Activated CD8-positive, alpha-beta T cell treated with anti-CD3 and anti-CD28 coated beads for 36 hours (primary cell): ENCODE data around the gene SRRM3. TPM values are rescaled to one million over a fixed set of nuclear protein-coding genes. Genes with fewer than 3 reads are reported as not detected.

Source experiments
- ATAC-seq: fragments of 200-7000 bp; cut with Tn5 transposase; one replicate; pipeline ENCODE4 v1.10.0; 2021; ENCODE audit warnings: mild to moderate bottlenecking, moderate library complexity
- CTCF ChIA-PET: fragments of 350-600 bp; sonication (Branson Sonifier 250); formaldehyde crosslinking; loops from one replicate; lab custom pipeline; 2021; ENCODE audit warnings: antibody characterized with exemption; lab: Charles Lee
- POLR2A ChIA-PET: fragments of 350-600 bp; sonication (Branson Sonifier 250); formaldehyde crosslinking; loops from one replicate; lab custom pipeline; 2021; ENCODE audit warnings: antibody characterized with exemption; lab: Charles Lee
- DNase-seq: peaks from one replicate; pipeline ENCODE4 v3.0.0-alpha.2; 2020
- H3K27ac Mint-ChIP-seq: one replicate; pipeline ENCODE4 v1.8.0; 2021; ENCODE audit warnings: mild to moderate bottlenecking, mixed read lengths
- H3K27me3 Mint-ChIP-seq: one replicate; pipeline ENCODE4 v1.8.0; 2021; ENCODE audit warnings: mixed read lengths
- H3K36me3 Mint-ChIP-seq: one replicate; pipeline ENCODE4 v1.8.0; 2021; ENCODE audit warnings: low read depth, mixed read lengths
- H3K4me1 Mint-ChIP-seq: one replicate; pipeline ENCODE4 v1.8.0; 2021; ENCODE audit warnings: low read depth, mixed read lengths
- H3K4me3 Mint-ChIP-seq: one replicate; pipeline ENCODE4 v1.8.0; 2021; ENCODE audit warnings: mild to moderate bottlenecking, moderate library complexity, mixed read lengths
- H3K9me3 Mint-ChIP-seq: one replicate; pipeline ENCODE4 v1.8.0; 2021; ENCODE audit warnings: mixed read lengths
- intact Hi-C: fragments of 100-400 bp; cut with micrococcal nuclease; formaldehyde crosslinking; loops from one replicate; pipeline ENCODE4 v1.10.0; 2022
- total RNA-seq, 2 experiments: library from RNA; stranded (reverse); gene quantifications; one replicate each; pipeline ENCODE4 v1.2.3, GENCODE V29; 2021
- TF ChIP-seq, protein P1 (sequence below): fragments of 200-600 bp; IDR thresholded peaks from one replicate; pipeline ENCODE4 v1.8.0; 2022; ENCODE audit warnings: antibody characterized with exemption, mild to moderate bottlenecking

SRRM3 gene
- total RNA-seq, 2 experiments from 2014 or later: not detected

- CTCF ChIA-PET: interaction anchor here (0.9 to 2.2 kb wide), 5 partner anchors 9 to 148 kb away, joined by 3 to 19 read pairs (median 4); no protein-coding TSS in a partner anchor
- intact Hi-C loops: no loop called here
- no peak overlapping the region for H3K4me3 Mint-ChIP-seq
- peaks cover 23% of the 10 kb centered on the region for H3K4me1 Mint-ChIP-seq
- TF ChIP-seq, protein P1, sequence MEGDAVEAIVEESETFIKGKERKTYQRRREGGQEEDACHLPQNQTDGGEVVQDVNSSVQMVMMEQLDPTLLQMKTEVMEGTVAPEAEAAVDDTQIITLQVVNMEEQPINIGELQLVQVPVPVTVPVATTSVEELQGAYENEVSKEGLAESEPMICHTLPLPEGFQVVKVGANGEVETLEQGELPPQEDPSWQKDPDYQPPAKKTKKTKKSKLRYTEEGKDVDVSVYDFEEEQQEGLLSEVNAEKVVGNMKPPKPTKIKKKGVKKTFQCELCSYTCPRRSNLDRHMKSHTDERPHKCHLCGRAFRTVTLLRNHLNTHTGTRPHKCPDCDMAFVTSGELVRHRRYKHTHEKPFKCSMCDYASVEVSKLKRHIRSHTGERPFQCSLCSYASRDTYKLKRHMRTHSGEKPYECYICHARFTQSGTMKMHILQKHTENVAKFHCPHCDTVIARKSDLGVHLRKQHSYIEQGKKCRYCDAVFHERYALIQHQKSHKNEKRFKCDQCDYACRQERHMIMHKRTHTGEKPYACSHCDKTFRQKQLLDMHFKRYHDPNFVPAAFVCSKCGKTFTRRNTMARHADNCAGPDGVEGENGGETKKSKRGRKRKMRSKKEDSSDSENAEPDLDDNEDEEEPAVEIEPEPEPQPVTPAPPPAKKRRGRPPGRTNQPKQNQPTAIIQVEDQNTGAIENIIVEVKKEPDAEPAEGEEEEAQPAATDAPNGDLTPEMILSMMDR: no peak
- H3K36me3 Mint-ChIP-seq: peaks cover 38% of the 10 kb centered on the region
- DNase-seq (no peak), ATAC-seq (no peak)
- POLR2A ChIA-PET: interaction anchor here (1.1 to 1.7 kb wide), 3 partner anchors 9 to 32 kb away, joined by 4 to 7 read pairs (median 6); partner anchors contain the start of gene YWHAG
- H3K27ac Mint-ChIP-seq: no peak overlapping the region
- H3K9me3 Mint-ChIP-seq: no peaks in the 10 kb centered on the region
- no peaks in the 10 kb centered on the region for H3K27me3 Mint-ChIP-seq
These were observed 125.0 kb downstream of the SRRM3 start for GRCh38 chr7:76326646-76327233.

DNA sequence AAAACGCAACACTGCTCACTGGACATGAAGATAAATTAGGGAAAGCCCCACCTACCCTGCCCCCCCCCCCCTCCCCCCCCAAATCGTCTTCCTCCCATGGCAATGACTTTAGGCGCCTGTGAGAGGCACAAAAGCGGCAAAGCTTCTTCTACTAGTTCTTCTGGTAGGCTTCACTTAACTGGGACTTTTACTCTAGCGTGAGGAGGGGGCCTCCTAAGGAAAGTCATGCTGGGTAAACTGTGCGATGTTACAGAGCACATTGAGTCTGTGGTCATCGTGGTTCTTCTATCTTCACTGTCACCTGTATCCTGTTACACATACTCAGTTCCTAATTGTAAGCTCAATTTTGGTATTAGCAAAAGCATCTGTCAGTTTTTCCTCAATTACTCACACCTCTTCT is 125.9 kb downstream of the SRRM3 start:
- DNase-seq (no peak), ATAC-seq (peak; percentile 71)
- intact Hi-C loops: no loop called here
- Mint-ChIP-seq H3K36me3 (peaks cover 44% of the 10 kb centered on the region), H3K9me3 (no peaks in the 10 kb centered on the region), H3K27me3 (no peaks in the 10 kb centered on the region), H3K4me3 (no peak overlapping the region), H3K27ac (peak overlapping the region; percentile 68), H3K4me1 (peaks cover 30% of the 10 kb centered on the region)
- CTCF ChIA-PET: interaction anchor here (0.9 to 2.2 kb wide), 4 partner anchors 9 to 149 kb away, joined by 4 to 19 read pairs (median 5); no protein-coding TSS in a partner anchor
- POLR2A ChIA-PET: interaction anchor here (1.2 to 1.7 kb wide), 3 partner anchors 27 to 54 kb away, joined by 3 to 7 read pairs (median 6); partner anchors contain the start of gene YWHAG
- TF ChIP-seq, protein P1: no peak

- Mint-ChIP-seq H3K4me3 (no peak overlapping the region), H3K36me3 (peaks cover 46% of the 10 kb centered on the region), H3K4me1 (peaks cover 32% of the 10 kb centered on the region), H3K9me3 (no peaks in the 10 kb centered on the region), H3K27me3 (no peaks in the 10 kb centered on the region), H3K27ac (peak overlapping the region; percentile 68)
- TF ChIP-seq, protein P1: no peak
- ATAC-seq: no peak
- CTCF ChIA-PET: interaction anchor here (2.2 kb wide), 1 partner anchor 10 kb away, joined by 19 read pairs; no protein-coding TSS in a partner anchor
- no peak for DNase-seq
- intact Hi-C loops: no loop called here
- POLR2A ChIA-PET: interaction anchor here (1.2 kb wide), 1 partner anchor 54 kb away, joined by 3 read pairs; no protein-coding TSS in a partner anchor
These were observed 126.7 kb downstream of the SRRM3 start for GRCh38 chr7:76328389-76328788.

DNA sequence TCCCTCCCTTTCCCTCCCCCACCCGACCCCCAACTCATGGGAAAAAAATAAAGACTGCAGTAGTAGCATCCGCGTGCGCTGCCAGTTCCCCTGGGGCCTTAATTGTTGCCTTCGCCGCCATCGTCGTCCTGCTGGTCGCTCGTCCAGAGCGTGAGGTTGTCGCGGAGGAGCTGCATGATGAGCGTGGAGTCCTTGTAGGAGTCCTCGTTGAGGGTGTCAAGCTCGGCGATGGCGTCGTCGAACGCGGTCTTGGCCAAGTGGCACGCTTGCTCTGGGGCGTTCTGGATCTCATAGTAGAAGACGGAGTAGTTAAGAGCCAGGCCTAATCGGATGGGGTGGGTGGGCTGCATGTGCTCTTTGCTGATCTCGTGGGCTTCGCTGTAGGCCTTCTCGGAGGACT is 127.8 kb downstream of the SRRM3 start:
- Mint-ChIP-seq H3K9me3 (no peaks in the 10 kb centered on the region), H3K4me1 (peaks cover 33% of the 10 kb centered on the region), H3K36me3 (peaks cover 45% of the 10 kb centered on the region), H3K27me3 (no peaks in the 10 kb centered on the region), H3K4me3 (no peak overlapping the region), H3K27ac (no peak overlapping the region)
- ATAC-seq (no peak), DNase-seq (no peak)
- intact Hi-C loops: no loop called here
- TF ChIP-seq, protein P1: no peak
- ChIA-PET POLR2A (no interaction called here), CTCF (interaction anchor here (1.6 kb wide), 1 partner anchor 12 kb away, joined by 3 read pairs; no protein-coding TSS in a partner anchor)

- DNase-seq (no peak), ATAC-seq (no peak)
- no peak overlapping the region for H3K27ac Mint-ChIP-seq
- TF ChIP-seq, protein P1: no peak
- POLR2A ChIA-PET: interaction anchor here (1.1 to 1.3 kb wide), 2 partner anchors 9 to 20 kb away, joined by 4 to 8 read pairs; no protein-coding TSS in a partner anchor
- H3K36me3 Mint-ChIP-seq: peaks cover 43% of the 10 kb centered on the region
- H3K27me3 Mint-ChIP-seq: no peaks in the 10 kb centered on the region
- intact Hi-C loops: no loop called here
- H3K4me3 Mint-ChIP-seq: no peak overlapping the region
- peaks cover 31% of the 10 kb centered on the region for H3K4me1 Mint-ChIP-seq
- CTCF ChIA-PET: interaction anchor here (1.0 to 1.6 kb wide), 2 partner anchors 13 to 23 kb away, joined by 3 read pairs; no protein-coding TSS in a partner anchor
- H3K9me3 Mint-ChIP-seq: no peaks in the 10 kb centered on the region
These were observed 128.6 kb downstream of the SRRM3 start for GRCh38 chr7:76330261-76330660.
